Neuronal stem cell (in vitro differentiated cells): ENCODE data around the gene SCAF4.

Experiments
- DNase-seq: peaks from one replicate; pipeline ENCODE4 v3.0.0-alpha.2; 2013; ENCODE audit warnings: low spot score
- H2AFZ ChIP-seq: one replicate; pipeline ENCODE4 v1.6.1; 2013; ENCODE audit warnings: mild to moderate bottlenecking, low read length, inconsistent platforms
- H2AK5ac ChIP-seq: 2 replicates; pipeline ENCODE4 v1.6.1; 2013; ENCODE audit warnings: low read depth, mild to moderate bottlenecking, inconsistent platforms, low read length, moderate library complexity, mixed read lengths
- H2BK120ac ChIP-seq: 2 replicates; pipeline ENCODE4 v1.6.1; 2013; ENCODE audit warnings: low read depth, mild to moderate bottlenecking, inconsistent platforms, low read length, moderate library complexity, mixed read lengths
- H2BK12ac ChIP-seq: one replicate; pipeline ENCODE4 v1.6.1; 2013; ENCODE audit warnings: low read length, inconsistent platforms
- H2BK15ac ChIP-seq: 2 replicates; pipeline ENCODE4 v1.6.1; 2013; ENCODE audit warnings: mild to moderate bottlenecking, low read length, inconsistent platforms, mixed read lengths
- H2BK5ac ChIP-seq: one replicate; pipeline ENCODE4 v1.6.1; 2013; ENCODE audit warnings: inconsistent platforms, mild to moderate bottlenecking, low read length, moderate library complexity
- H3K14ac ChIP-seq: one replicate; pipeline ENCODE4 v1.6.1; 2013; ENCODE audit warnings: low read length, inconsistent platforms
- H3K18ac ChIP-seq: 2 replicates; pipeline ENCODE4 v1.6.1; 2013; ENCODE audit warnings: low read length, inconsistent platforms
- H3K23ac ChIP-seq: 2 replicates; pipeline ENCODE4 v1.6.1; 2013; ENCODE audit warnings: low read depth, mild to moderate bottlenecking, mixed read lengths, low read length, inconsistent platforms; ENCODE audit not compliant: poor library complexity
- H3K27ac ChIP-seq: replicated peaks from 3 replicates; pipeline ENCODE4 v1.5.1; 2013; ENCODE audit warnings: low read length, inconsistent platforms
- H3K27me3 ChIP-seq, 3 experiments: 2 replicates each; pipeline ENCODE4 v1.6.1; 2013; ENCODE audit warnings: low read length in 3 of 3, mild to moderate bottlenecking in 2 of 3, inconsistent platforms in 1 of 3, low read depth in 1 of 3, mixed read lengths in 1 of 3, moderate library complexity in 1 of 3; ENCODE audit not compliant: control insufficient read depth in 3 of 3, insufficient read depth in 3 of 3
- H3K36me3 ChIP-seq, 2 donors: replicated peaks in 1 of 2; 2 replicates each; pipeline ENCODE4 v1.6.1; 2013; ENCODE audit warnings: low read length in 2 of 2; ENCODE audit not compliant: control insufficient read depth in 2 of 2, insufficient read depth in 2 of 2
- H3K4ac ChIP-seq: 2 replicates; pipeline ENCODE4 v1.6.1; 2013; ENCODE audit warnings: inconsistent platforms, mild to moderate bottlenecking, low read length, moderate library complexity
- H3K4me1 ChIP-seq, 2 donors: 1 replicate in 1 of 2; 2 replicates in 1 of 2; pipeline ENCODE4 v1.6.1; 2013; ENCODE audit warnings: low read length in 2 of 2, low read depth in 1 of 2; ENCODE audit not compliant: control insufficient read depth in 2 of 2, insufficient read depth in 1 of 2
- H3K4me2 ChIP-seq: one replicate; pipeline ENCODE4 v1.6.1; 2013; ENCODE audit warnings: mild to moderate bottlenecking, low read length, inconsistent platforms; ENCODE audit not compliant: insufficient read depth, poor library complexity, severe bottlenecking
- H3K4me3 ChIP-seq, 2 donors: 2 replicates each; pipeline ENCODE4 v1.5.1; 2013; ENCODE audit warnings: low read length in 2 of 2, mild to moderate bottlenecking in 2 of 2, inconsistent platforms in 1 of 2, moderate library complexity in 1 of 2
- H3K79me1 ChIP-seq: one replicate; pipeline ENCODE4 v1.6.1; 2013; ENCODE audit warnings: low read depth, mild to moderate bottlenecking, inconsistent platforms, low read length, moderate library complexity
- H3K9ac ChIP-seq: one replicate; pipeline ENCODE4 v1.6.1; 2013; ENCODE audit warnings: mild to moderate bottlenecking, low read depth, low read length, inconsistent platforms; ENCODE audit not compliant: poor library complexity
- H3K9me3 ChIP-seq, 2 donors: replicated peaks in 1 of 2; 2 replicates each; pipeline versions ENCODE3 to v1.6.1; 2013; ENCODE audit warnings: low read length in 2 of 2, mild to moderate bottlenecking in 2 of 2, inconsistent platforms in 1 of 2, low read depth in 1 of 2, mixed read lengths in 1 of 2, moderate library complexity in 1 of 2; ENCODE audit not compliant: control insufficient read depth in 2 of 2, insufficient read depth in 1 of 2
- H4K8ac ChIP-seq: one replicate; pipeline ENCODE4 v1.6.1; 2013; ENCODE audit warnings: low read depth, mild to moderate bottlenecking, inconsistent platforms, low read length, moderate library complexity
- H4K91ac ChIP-seq: one replicate; pipeline ENCODE4 v1.6.1; 2013; ENCODE audit warnings: low read length, low read depth, mild to moderate bottlenecking, inconsistent platforms; ENCODE audit not compliant: poor library complexity
- WGBS, 2 donors: extraction: QIAGEN DNeasy Blood & Tissue Kit; methylation state at CpG; one replicate each; pipeline ENCODE4 v1.1.7; 2013; ENCODE audit warnings: missing lambda C conversion rate in 2 of 2, mixed read lengths in 1 of 2; ENCODE audit not compliant: insufficient read length in 2 of 2, insufficient replicate concordance in 1 of 2; ENCODE audit errors: extremely low coverage in 2 of 2; 5-methylcytosine and 5-hydroxymethylcytosine counted together

Gene SCAF4

DNA sequence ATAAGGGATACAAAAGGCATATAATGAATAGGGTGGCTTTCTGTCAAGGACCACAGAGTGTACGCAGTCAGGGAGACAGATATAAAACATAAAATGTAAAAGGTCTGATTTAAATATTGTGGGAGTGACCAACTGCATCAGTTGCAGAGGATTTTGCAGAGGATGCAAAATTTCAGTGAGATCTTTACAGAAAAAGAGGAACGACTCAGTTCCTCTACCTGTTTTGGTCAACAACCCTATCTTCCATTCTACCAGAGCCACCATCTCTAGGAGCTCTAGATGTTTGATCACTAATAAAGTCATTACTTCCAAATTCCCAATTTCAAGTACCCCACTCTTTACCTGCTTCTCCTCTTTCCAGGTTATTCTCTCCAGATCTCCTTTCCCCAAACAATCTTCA, 56.0 kb downstream of the SCAF4 start:
- DNase-seq: no peak
- no CpG with 5 or more reads among the region's 2 CpGs for WGBS, 2 donors
- Histone ChIP-seq H2BK120ac (no peak overlapping the region), H3K4me2 (no peak overlapping the region), H4K91ac (no peak overlapping the region), H3K4me3 (no peak overlapping the region), H3K9ac (no peak overlapping the region), H3K79me1 (no peaks in the 10 kb centered on the region), H3K18ac (no peak overlapping the region), H2AFZ (no peak overlapping the region), H3K36me3 (peaks cover 9 to 82% of the 10 kb centered on the region in 2 donors), H4K8ac (no peak overlapping the region), H3K23ac (no peak overlapping the region), H2BK12ac (no peak overlapping the region), H3K27me3 (no peaks in the 10 kb centered on the region), H3K4ac (no peak overlapping the region), H3K9me3 (no peaks in the 10 kb centered on the region), H3K4me1 (peaks cover 0 to 5% of the 10 kb centered on the region in 2 donors), H3K27ac (no peak overlapping the region), H2BK5ac (no peak overlapping the region), H3K14ac (no peak overlapping the region), H2BK15ac (no peak overlapping the region), H2AK5ac (no peak overlapping the region)

DNA sequence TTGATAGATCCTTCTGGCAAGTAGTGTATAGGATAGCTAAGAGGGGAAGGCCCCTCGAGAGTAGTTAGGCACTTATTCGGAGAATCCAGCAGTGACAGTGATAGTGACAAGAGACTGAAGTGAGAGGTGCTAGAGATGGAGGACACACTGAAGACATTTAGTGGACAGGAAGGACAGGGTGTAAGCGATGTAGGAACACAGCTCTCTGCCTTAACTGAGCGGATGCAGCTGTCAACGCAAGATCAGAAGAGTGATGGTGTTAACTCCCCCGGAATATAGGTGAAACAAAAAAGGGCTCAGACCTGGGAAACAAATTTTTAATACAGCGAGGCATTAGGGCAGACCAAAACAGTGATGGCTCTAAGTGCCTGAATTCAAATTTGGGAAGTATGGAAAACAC, 56.6 kb downstream of the SCAF4 start:
- H4K91ac ChIP-seq: no peak overlapping the region
- peaks cover 9 to 82% of the 10 kb centered on the region in 2 donors for H3K36me3 ChIP-seq
- H3K23ac ChIP-seq: no peak overlapping the region
- H3K18ac ChIP-seq: no peak overlapping the region
- H2AK5ac ChIP-seq: no peak overlapping the region
- no peak overlapping the region for H2BK15ac ChIP-seq
- no peaks in the 10 kb centered on the region for H3K9me3 ChIP-seq
- no peak overlapping the region for H4K8ac ChIP-seq
- no peak overlapping the region for H3K4me3 ChIP-seq
- no CpG with 5 or more reads among the region's 7 CpGs for WGBS, 2 donors
- H2BK5ac ChIP-seq: no peak overlapping the region
- no peaks in the 10 kb centered on the region for H3K27me3 ChIP-seq
- no peak overlapping the region for H3K14ac ChIP-seq
- no peak overlapping the region for H2BK12ac ChIP-seq
- H3K4me2 ChIP-seq: no peak overlapping the region
- H3K4me1 ChIP-seq: peaks cover 0 to 5% of the 10 kb centered on the region in 2 donors
- no peak overlapping the region for H3K27ac ChIP-seq
- DNase-seq: no peak
- H3K9ac ChIP-seq: no peak overlapping the region
- H3K4ac ChIP-seq: no peak overlapping the region
- H3K79me1 ChIP-seq: no peaks in the 10 kb centered on the region
- H2BK120ac ChIP-seq: no peak overlapping the region
- H2AFZ ChIP-seq: no peak overlapping the region

DNA sequence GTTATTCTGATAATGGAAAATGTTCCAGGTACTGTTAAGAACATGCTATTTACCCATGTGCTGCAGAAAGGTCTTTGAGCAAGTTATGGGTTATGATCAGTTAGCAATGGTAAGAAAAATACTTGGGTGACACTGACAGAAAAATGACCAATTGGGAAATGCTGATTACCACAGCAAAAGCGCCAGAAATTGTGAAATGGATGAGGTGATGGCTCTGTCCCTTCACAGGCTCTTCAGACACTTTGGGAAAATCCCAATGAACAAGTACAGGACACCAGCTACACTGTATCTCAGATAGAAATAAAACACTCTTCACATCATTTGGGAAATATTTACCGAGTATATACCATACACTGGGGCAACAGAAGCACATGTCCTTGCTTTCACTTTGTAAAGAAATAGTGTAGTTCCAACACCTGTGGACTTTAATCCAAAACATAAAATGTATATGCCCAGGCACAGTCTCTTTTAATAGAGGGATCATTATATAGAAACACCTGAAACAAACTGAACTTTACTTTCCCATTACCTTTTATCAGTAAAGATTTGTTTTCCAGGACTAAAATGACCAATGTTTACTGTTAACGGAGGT, 58.5 kb downstream of the SCAF4 start:
- Histone ChIP-seq H3K23ac (no peak overlapping the region), H4K91ac (no peak overlapping the region), H3K9me3 (no peaks in the 10 kb centered on the region), H3K4ac (no peak overlapping the region), H2AFZ (no peak overlapping the region), H3K4me1 (peaks cover 0 to 5% of the 10 kb centered on the region in 2 donors), H3K4me3 (no peak overlapping the region), H2BK15ac (no peak overlapping the region), H3K14ac (no peak overlapping the region), H2BK5ac (no peak overlapping the region), H2AK5ac (no peak overlapping the region), H3K79me1 (no peaks in the 10 kb centered on the region), H3K27me3 (no peaks in the 10 kb centered on the region), H2BK12ac (no peak overlapping the region), H4K8ac (no peak overlapping the region), H2BK120ac (no peak overlapping the region), H3K27ac (no peak overlapping the region), H3K9ac (no peak overlapping the region), H3K36me3 (peaks cover 8 to 82% of the 10 kb centered on the region in 2 donors), H3K4me2 (no peak overlapping the region), H3K18ac (no peak overlapping the region)
- WGBS, 2 donors: no CpG with 5 or more reads among the region's 3 CpGs
- DNase-seq: no peak

DNA sequence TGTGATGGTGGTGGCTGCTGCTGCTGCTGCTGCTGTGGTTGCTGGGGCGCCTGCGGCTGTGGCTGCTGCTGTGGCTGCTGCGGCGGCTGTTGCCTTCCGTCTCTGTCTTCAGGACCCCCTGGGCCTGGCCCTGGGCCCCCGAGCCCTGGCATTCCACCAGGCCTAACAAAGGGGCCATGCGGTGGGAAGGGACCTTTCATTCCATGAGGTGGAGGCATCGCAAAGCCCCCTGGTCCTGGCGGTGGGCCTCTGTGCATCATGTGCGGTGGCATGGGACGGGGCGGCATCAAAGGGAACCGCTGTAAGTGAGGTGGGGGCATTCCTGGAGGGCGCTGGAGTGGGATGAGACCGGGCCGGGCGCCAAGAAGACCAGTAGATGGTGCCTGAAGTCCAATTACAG, 60.0 kb downstream of the SCAF4 start:
- Histone ChIP-seq H3K18ac (peak overlapping the region; percentile 45), H3K4me2 (no peak overlapping the region), H2AK5ac (no peak overlapping the region), H3K9me3 (no peaks in the 10 kb centered on the region), H3K9ac (peak overlapping the region; percentile 51), H3K4me1 (peaks cover 0 to 5% of the 10 kb centered on the region in 2 donors), H3K79me1 (no peaks in the 10 kb centered on the region), H3K14ac (no peak overlapping the region), H2BK12ac (no peak overlapping the region), H2BK120ac (no peak overlapping the region), H4K8ac (no peak overlapping the region), H2BK5ac (no peak overlapping the region), H3K4me3 (no peak overlapping the region), H2BK15ac (no peak overlapping the region), H3K36me3 (peaks cover 10 to 84% of the 10 kb centered on the region in 2 donors), H3K27me3 (no peaks in the 10 kb centered on the region), H3K27ac (no peak overlapping the region), H3K4ac (no peak overlapping the region), H4K91ac (no peak overlapping the region), H2AFZ (no peak overlapping the region), H3K23ac (peak overlapping the region; percentile 44)
- no peak for DNase-seq
- no CpG with 5 or more reads among the region's 17 CpGs for WGBS, 2 donors
